Kidney (tissue), 14 donors: ENCODE data around the gene PTPRG. TPM values are rescaled to one million over a fixed set of nuclear protein-coding genes. Genes with fewer than 3 reads are reported as not detected.

ENCODE experiments used
- DNase-seq, 5 donors: peaks; one replicate each; pipeline ENCODE4 v3.0.0-alpha.2; 2013 to 2020
- FAIRE-seq: peaks from 2 replicates; lab custom pipeline; 2012; peaks lifted over from hg19 to GRCh38; lab: Jason Lieb, UNC
- H3K27ac ChIP-seq, 2 donors: one replicate each; pipeline ENCODE4 v1.7.0; 2013; ENCODE audit warnings: low read depth in 2 of 2, low read length in 2 of 2, inconsistent platforms in 1 of 2
- H3K27me3 ChIP-seq: one replicate; pipeline ENCODE4 v1.7.1; 2013; ENCODE audit warnings: low read length, inconsistent platforms; ENCODE audit not compliant: control insufficient read depth, insufficient read depth
- H3K36me3 ChIP-seq, 3 donors: one replicate each; pipeline versions ENCODE4 v1.7.0 to v1.7.1; 2013; ENCODE audit warnings: low read length in 3 of 3, control low read depth in 1 of 3, inconsistent platforms in 1 of 3; ENCODE audit not compliant: insufficient read depth in 3 of 3, control insufficient read depth in 2 of 3
- H3K4me1 ChIP-seq, 3 donors: one replicate each; pipeline versions ENCODE4 v1.7.0 to v1.7.1; 2013; ENCODE audit warnings: low read length in 3 of 3, inconsistent platforms in 1 of 3, low read depth in 1 of 3; ENCODE audit not compliant: control insufficient read depth in 2 of 3, insufficient read depth in 2 of 3
- H3K4me3 ChIP-seq, 3 donors: one replicate each; pipeline versions ENCODE4 v1.7.0 to v1.8.1; 2013; ENCODE audit warnings: low read length in 3 of 3, control low read depth in 1 of 3, inconsistent platforms in 1 of 3
- H3K9ac ChIP-seq, 3 donors: one replicate each; pipeline versions ENCODE4 v1.7.0 to v1.7.1; 2013; ENCODE audit warnings: low read length in 3 of 3, control low read depth in 1 of 3, inconsistent platforms in 1 of 3
- H3K9me3 ChIP-seq, 3 donors: one replicate each; pipeline versions ENCODE4 v1.7.0 to v1.7.1; 2013; ENCODE audit warnings: low read length in 3 of 3, control low read depth in 1 of 3, inconsistent platforms in 1 of 3; ENCODE audit not compliant: control insufficient read depth in 2 of 3, insufficient read depth in 1 of 3
- CTCF ChIP-seq: IDR thresholded peaks from 3 replicates; pipeline ENCODE4 v1.5.1; 2012; ENCODE audit warnings: mild to moderate bottlenecking, moderate library complexity, borderline replicate concordance; ENCODE audit not compliant: insufficient read depth; ENCODE audit errors: extremely low read depth
- intact Hi-C: fragments of 100-400 bp; cut with DNase I; formaldehyde crosslinking; loops from one replicate; pipeline ENCODE4 v1.11.1; 2022
- polyA plus RNA-seq: library from polyadenylated mRNA; stranded (reverse); fragments of 350-450 nt; fragmentation: Illumina TruSeq; extraction: RNeasy Lipid Tissue Mini Kit (QIAGEN cat#74804); gene quantifications from one replicate; pipeline ENCODE4 v1.2.3, GENCODE V29; 2014; ENCODE audit warnings: low read depth, low replicate concordance; ENCODE audit not compliant: insufficient read depth
- total RNA-seq: library from RNA; stranded (reverse); fragmentation: NEBNext Ultra II Directional; extraction: Animal tissue kit (Norgen Biotek cat#: 25700); gene quantifications from one replicate; pipeline ENCODE4 v1.2.1, GENCODE V29; 2021
- donor health status: control.
- donor health status: control.
- donor health status: control.
- donor health status: control.
- donor health status: control.
- donor health status: DM: yes; HTN: yes; CAD: no.
- donor health status: Normal renal cell carcinoma (clear cell type).

The PTPRG gene
- total and polyA plus RNA-seq, 2 donors from 2014 or later = 9.2 to 154 TPM

- intact Hi-C loops = no loop called here
- H3K27ac ChIP-seq = no peak overlapping the region
- no peaks in the 10 kb centered on the region for H3K27me3 ChIP-seq
- H3K4me1 ChIP-seq = peaks cover 0 to 19% (median 15%) of the 10 kb centered on the region in 3 donors
- H3K4me3 ChIP-seq = no peak overlapping the region
- no peaks in the 10 kb centered on the region for H3K36me3 ChIP-seq
- FAIRE-seq (no peak), DNase-seq (no peak)
- no peak for TF ChIP-seq CTCF
- no peak overlapping the region for H3K9ac ChIP-seq
- H3K9me3 ChIP-seq = no peaks in the 10 kb centered on the region
Observed at GRCh38 chr3:61615643-61616042, 54.3 kb downstream of the PTPRG start.

- no peak for TF ChIP-seq CTCF
- DNase-seq (no peak), FAIRE-seq (no peak)
- Histone ChIP-seq H3K4me3 (peak overlapping the region in 1 of 3 donors; percentile 33), H3K27ac (peak overlapping the region; percentile 51 to 65), H3K27me3 (no peaks in the 10 kb centered on the region), H3K9me3 (no peaks in the 10 kb centered on the region), H3K36me3 (no peaks in the 10 kb centered on the region), H3K9ac (peak overlapping the region in 1 of 3 donors; percentile 23), H3K4me1 (peaks cover 0 to 22% (median 15%) of the 10 kb centered on the region in 3 donors)
- intact Hi-C loops = no loop called here
Observed at GRCh38 chr3:61616586-61616985, 55.2 kb downstream of the PTPRG start.

- H3K4me3 ChIP-seq = peak overlapping the region in 1 of 3 donors; percentile 33
- no peaks in the 10 kb centered on the region for H3K9me3 ChIP-seq
- no peak for TF ChIP-seq CTCF
- H3K27ac ChIP-seq = peak overlapping the region; percentile 51 to 65
- H3K4me1 ChIP-seq = peaks cover 0 to 22% (median 13%) of the 10 kb centered on the region in 3 donors
- FAIRE-seq = peak; percentile 91
- DNase-seq = peak in 4 of 5 donors; percentile 40 to 81 (median 57)
- no peaks in the 10 kb centered on the region for H3K36me3 ChIP-seq
- intact Hi-C loops = no loop called here
- peak overlapping the region in 1 of 3 donors; percentile 23 for H3K9ac ChIP-seq
- no peaks in the 10 kb centered on the region for H3K27me3 ChIP-seq
Observed at GRCh38 chr3:61617041-61617440, 55.7 kb downstream of the PTPRG start.

GRCh38 chr3:61617651-61618050 is 56.3 kb downstream of the PTPRG start:
- Histone ChIP-seq H3K27ac (peak overlapping the region; percentile 51 to 54), H3K9me3 (no peaks in the 10 kb centered on the region), H3K4me1 (peaks cover 0 to 19% (median 11%) of the 10 kb centered on the region in 3 donors), H3K4me3 (peak overlapping the region in 2 of 3 donors; percentile 33 to 52), H3K27me3 (no peaks in the 10 kb centered on the region), H3K36me3 (no peaks in the 10 kb centered on the region), H3K9ac (peak overlapping the region in 1 of 3 donors; percentile 14)
- no peak for DNase-seq
- no peak for FAIRE-seq
- intact Hi-C loops = no loop called here
- no peak for TF ChIP-seq CTCF
